HepG2 (cell line): ENCODE measurements around the gene MYH7. TPM values are rescaled to one million over a fixed set of nuclear protein-coding genes. Genes with fewer than 3 reads are reported as not detected.

ENCODE experiments used
- ATRX ChIP-seq: sonication (generic); formaldehyde crosslinking; IDR thresholded peaks from 2 replicates; pipeline ENCODE4 v1.4.0; 2020; ENCODE audit warnings: missing genetic modification reagents, borderline replicate concordance
- CBX1 ChIP-seq: IDR thresholded peaks from one replicate; pipeline ENCODE4 v1.6.1; 2016; ENCODE audit warnings: antibody characterized with exemption, low read depth
- IRX3 ChIP-seq: sonication (generic); formaldehyde crosslinking; IDR thresholded peaks from 2 replicates; pipeline ENCODE4 v1.8.1; 2023; ENCODE audit warnings: mild to moderate bottlenecking, low read depth, missing genetic modification reagents, borderline replicate concordance
- MAFF ChIP-seq: IDR thresholded peaks from 2 replicates; pipeline ENCODE4 v1.6.1; 2011; ENCODE audit warnings: low read depth, low read length, improper control_type of control experiment
- NCOA2 ChIP-seq: sonication (generic); formaldehyde crosslinking; IDR thresholded peaks from 2 replicates; pipeline ENCODE4 v1.8.0; 2022; ENCODE audit warnings: inconsistent platforms
- NPAS2 ChIP-seq: sonication (generic); formaldehyde crosslinking; IDR thresholded peaks from 2 replicates; pipeline ENCODE4 v1.8.0; 2022; ENCODE audit warnings: mild to moderate bottlenecking, missing genetic modification reagents, borderline replicate concordance
- NR2F2 ChIP-seq: IDR thresholded peaks from 2 replicates; pipeline ENCODE4 v1.6.1; 2012; ENCODE audit warnings: low read depth, inconsistent platforms, borderline replicate concordance
- SALL1 ChIP-seq: sonication (generic); formaldehyde crosslinking; IDR thresholded peaks from 2 replicates; pipeline ENCODE4 v1.8.0; 2022; ENCODE audit warnings: mild to moderate bottlenecking, missing genetic modification reagents
- ZNF234 ChIP-seq: sonication (generic); formaldehyde crosslinking; conservative IDR thresholded peaks from 2 replicates; pipeline ENCODE4 v1.5.1; 2020; ENCODE audit warnings: mild to moderate bottlenecking, missing genetic modification reagents
- ZNF451 ChIP-seq: sonication (generic); formaldehyde crosslinking; IDR thresholded peaks from 2 replicates; pipeline ENCODE4 v1.5.0; 2020; ENCODE audit warnings: mild to moderate bottlenecking, missing genetic modification reagents
- ZNF460 ChIP-seq: sonication (generic); formaldehyde crosslinking; IDR thresholded peaks from 2 replicates; pipeline ENCODE4 v1.5.1; 2020; ENCODE audit warnings: missing genetic modification reagents, mild to moderate bottlenecking, borderline replicate concordance
- ZNF788 ChIP-seq: sonication (generic); formaldehyde crosslinking; IDR thresholded peaks from 2 replicates; pipeline ENCODE4 v1.5.0; 2020; ENCODE audit warnings: mild to moderate bottlenecking, missing genetic modification reagents, borderline replicate concordance
- ZSCAN22 ChIP-seq: sonication (generic); formaldehyde crosslinking; IDR thresholded peaks from 2 replicates; pipeline ENCODE4 v1.4.0; 2020; ENCODE audit warnings: mild to moderate bottlenecking, missing genetic modification reagents
- ZSCAN30 ChIP-seq: sonication (generic); formaldehyde crosslinking; IDR thresholded peaks from 2 replicates; pipeline ENCODE4 v1.5.0; 2020; ENCODE audit warnings: mild to moderate bottlenecking, missing genetic modification reagents
- polyA plus RNA-seq, 8 experiments: library from polyadenylated mRNA; depleted of rRNA in 3 of 8; stranded (reverse) in 7 of 8; unstranded in 1 of 8; fragments of >200 nt; fragmentation: Illumina TruSeq in 4 of 8; extraction: Trizol in 4 of 8; gene quantifications; 2 replicates each; pipeline versions ENCODE4 v1.2.1 to v1.2.3, GENCODE V29; 2011 to 2016; ENCODE audit warnings: low read depth in 4 of 8, missing spikeins in 1 of 8, mixed read lengths in 1 of 8; ENCODE audit not compliant: insufficient read depth in 1 of 8
- total RNA-seq, 5 experiments: library from RNA; depleted of rRNA; stranded (reverse); fragments of >200 nt; fragmentation: Illumina TruSeq; extraction: Trizol; gene quantifications; 2 replicates each; pipeline ENCODE4 v1.2.3, GENCODE V29; 2016; ENCODE audit warnings: low read depth in 1 of 5
- TF ChIP-seq, protein P1 (sequence below): sonication (generic); formaldehyde crosslinking; IDR thresholded peaks from 2 replicates; pipeline ENCODE4 v1.4.0; 2020; ENCODE audit warnings: missing genetic modification reagents, mild to moderate bottlenecking, borderline replicate concordance
- TF ChIP-seq, protein P2 (sequence below): sonication (generic); formaldehyde crosslinking; IDR thresholded peaks from 2 replicates; pipeline ENCODE4 v1.8.1; 2023; ENCODE audit warnings: mild to moderate bottlenecking, missing genetic modification reagents, borderline replicate concordance
- TF ChIP-seq, protein P3 (sequence below): sonication (generic); formaldehyde crosslinking; conservative IDR thresholded peaks from 2 replicates; pipeline ENCODE4 v1.8.0; 2022; ENCODE audit warnings: low read depth, missing genetic modification reagents
- TF ChIP-seq, protein P4 (sequence below): sonication (generic); formaldehyde crosslinking; IDR thresholded peaks from 2 replicates; pipeline ENCODE4 v1.4.0; 2020; ENCODE audit warnings: missing genetic modification reagents
- TF ChIP-seq, protein P5 (sequence below): sonication (generic); formaldehyde crosslinking; IDR thresholded peaks from 2 replicates; pipeline ENCODE4 v1.5.0; 2020; ENCODE audit warnings: missing genetic modification reagents

MYH7 gene
- total and polyA plus RNA-seq, 2 of the 13 experiments (the other 11 are each of a cell fraction or from before 2014, with no cell fraction given) = 0.04 TPM; not detected in 1

DNA sequence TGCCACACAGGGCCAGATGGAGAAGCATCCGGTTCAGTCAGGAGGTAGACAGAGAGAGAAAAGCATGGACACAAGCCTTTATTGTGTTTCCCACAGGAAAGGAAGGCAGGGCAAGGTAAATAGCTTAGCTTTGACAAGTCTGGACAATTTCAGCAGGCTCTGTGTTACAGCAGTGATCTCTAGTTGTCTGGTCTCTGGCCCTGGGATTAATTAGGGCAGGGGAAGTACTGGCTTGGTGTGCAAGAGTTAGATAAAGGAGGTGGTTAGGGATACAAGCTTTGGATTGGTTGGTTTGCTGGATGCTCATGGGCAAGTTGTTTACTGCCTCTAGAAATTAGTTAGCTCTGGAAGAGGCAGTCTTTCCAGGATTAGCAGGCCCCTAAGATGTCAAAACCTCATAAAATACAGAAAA is 19.0 kb upstream of the MYH7 start (continued):
- TF ChIP-seq, protein P1, sequence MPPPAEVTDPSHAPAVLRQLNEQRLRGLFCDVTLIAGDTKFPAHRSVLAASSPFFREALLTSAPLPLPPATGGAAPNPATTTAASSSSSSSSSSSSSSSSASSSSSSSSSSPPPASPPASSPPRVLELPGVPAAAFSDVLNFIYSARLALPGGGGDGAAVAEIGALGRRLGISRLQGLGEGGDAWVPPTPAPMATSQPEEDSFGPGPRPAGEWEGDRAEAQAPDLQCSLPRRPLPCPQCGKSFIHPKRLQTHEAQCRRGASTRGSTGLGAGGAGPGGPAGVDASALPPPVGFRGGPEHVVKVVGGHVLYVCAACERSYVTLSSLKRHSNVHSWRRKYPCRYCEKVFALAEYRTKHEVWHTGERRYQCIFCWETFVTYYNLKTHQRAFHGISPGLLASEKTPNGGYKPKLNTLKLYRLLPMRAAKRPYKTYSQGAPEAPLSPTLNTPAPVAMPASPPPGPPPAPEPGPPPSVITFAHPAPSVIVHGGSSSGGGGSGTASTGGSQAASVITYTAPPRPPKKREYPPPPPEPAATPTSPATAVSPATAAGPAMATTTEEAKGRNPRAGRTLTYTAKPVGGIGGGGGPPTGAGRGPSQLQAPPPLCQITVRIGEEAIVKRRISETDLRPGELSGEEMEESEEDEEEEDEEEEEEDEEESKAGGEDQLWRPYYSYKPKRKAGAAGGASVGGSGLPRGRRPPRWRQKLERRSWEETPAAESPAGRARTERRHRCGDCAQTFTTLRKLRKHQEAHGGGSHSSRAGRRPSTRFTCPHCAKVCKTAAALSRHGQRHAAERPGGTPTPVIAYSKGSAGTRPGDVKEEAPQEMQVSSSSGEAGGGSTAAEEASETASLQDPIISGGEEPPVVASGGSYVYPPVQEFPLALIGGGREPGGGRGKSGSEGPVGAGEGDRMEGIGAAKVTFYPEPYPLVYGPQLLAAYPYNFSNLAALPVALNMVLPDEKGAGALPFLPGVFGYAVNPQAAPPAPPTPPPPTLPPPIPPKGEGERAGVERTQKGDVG (CRISPR knock-in tag) = no peak
- TF ChIP-seq ZNF460 (no peak), ZSCAN30 (CRISPR knock-in tag) (no peak), NR2F2 (no peak), IRX3 (CRISPR knock-in tag) (no peak), ZNF234 (CRISPR knock-in tag) (no peak), CBX1 (no peak), ZSCAN22 (CRISPR knock-in tag) (no peak), NPAS2 (CRISPR knock-in tag) (no peak), ZNF451 (CRISPR knock-in tag) (no peak), SALL1 (CRISPR knock-in tag) (peak; percentile 27; the same call in 1 of the 2 replicates), ZNF788 (peak; percentile 33; the same call in 1 of the 2 replicates), ATRX (no peak), NCOA2 (CRISPR knock-in tag) (no peak), MAFF (no peak)
- TF ChIP-seq, protein P2, sequence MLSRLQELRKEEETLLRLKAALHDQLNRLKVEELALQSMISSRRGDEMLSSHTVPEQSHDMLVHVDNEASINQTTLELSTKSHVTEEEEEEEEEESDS (CRISPR knock-in tag) = no peak
- TF ChIP-seq, protein P3, sequence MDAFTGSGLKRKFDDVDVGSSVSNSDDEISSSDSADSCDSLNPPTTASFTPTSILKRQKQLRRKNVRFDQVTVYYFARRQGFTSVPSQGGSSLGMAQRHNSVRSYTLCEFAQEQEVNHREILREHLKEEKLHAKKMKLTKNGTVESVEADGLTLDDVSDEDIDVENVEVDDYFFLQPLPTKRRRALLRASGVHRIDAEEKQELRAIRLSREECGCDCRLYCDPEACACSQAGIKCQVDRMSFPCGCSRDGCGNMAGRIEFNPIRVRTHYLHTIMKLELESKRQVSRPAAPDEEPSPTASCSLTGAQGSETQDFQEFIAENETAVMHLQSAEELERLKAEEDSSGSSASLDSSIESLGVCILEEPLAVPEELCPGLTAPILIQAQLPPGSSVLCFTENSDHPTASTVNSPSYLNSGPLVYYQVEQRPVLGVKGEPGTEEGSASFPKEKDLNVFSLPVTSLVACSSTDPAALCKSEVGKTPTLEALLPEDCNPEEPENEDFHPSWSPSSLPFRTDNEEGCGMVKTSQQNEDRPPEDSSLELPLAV (CRISPR knock-in tag) = no peak
- TF ChIP-seq, protein P4, sequence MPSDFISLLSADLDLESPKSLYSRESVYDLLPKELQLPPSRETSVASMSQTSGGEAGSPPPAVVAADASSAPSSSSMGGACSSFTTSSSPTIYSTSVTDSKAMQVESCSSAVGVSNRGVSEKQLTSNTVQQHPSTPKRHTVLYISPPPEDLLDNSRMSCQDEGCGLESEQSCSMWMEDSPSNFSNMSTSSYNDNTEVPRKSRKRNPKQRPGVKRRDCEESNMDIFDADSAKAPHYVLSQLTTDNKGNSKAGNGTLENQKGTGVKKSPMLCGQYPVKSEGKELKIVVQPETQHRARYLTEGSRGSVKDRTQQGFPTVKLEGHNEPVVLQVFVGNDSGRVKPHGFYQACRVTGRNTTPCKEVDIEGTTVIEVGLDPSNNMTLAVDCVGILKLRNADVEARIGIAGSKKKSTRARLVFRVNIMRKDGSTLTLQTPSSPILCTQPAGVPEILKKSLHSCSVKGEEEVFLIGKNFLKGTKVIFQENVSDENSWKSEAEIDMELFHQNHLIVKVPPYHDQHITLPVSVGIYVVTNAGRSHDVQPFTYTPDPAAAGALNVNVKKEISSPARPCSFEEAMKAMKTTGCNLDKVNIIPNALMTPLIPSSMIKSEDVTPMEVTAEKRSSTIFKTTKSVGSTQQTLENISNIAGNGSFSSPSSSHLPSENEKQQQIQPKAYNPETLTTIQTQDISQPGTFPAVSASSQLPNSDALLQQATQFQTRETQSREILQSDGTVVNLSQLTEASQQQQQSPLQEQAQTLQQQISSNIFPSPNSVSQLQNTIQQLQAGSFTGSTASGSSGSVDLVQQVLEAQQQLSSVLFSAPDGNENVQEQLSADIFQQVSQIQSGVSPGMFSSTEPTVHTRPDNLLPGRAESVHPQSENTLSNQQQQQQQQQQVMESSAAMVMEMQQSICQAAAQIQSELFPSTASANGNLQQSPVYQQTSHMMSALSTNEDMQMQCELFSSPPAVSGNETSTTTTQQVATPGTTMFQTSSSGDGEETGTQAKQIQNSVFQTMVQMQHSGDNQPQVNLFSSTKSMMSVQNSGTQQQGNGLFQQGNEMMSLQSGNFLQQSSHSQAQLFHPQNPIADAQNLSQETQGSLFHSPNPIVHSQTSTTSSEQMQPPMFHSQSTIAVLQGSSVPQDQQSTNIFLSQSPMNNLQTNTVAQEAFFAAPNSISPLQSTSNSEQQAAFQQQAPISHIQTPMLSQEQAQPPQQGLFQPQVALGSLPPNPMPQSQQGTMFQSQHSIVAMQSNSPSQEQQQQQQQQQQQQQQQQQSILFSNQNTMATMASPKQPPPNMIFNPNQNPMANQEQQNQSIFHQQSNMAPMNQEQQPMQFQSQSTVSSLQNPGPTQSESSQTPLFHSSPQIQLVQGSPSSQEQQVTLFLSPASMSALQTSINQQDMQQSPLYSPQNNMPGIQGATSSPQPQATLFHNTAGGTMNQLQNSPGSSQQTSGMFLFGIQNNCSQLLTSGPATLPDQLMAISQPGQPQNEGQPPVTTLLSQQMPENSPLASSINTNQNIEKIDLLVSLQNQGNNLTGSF (CRISPR knock-in tag) = no peak
- TF ChIP-seq, protein P5, sequence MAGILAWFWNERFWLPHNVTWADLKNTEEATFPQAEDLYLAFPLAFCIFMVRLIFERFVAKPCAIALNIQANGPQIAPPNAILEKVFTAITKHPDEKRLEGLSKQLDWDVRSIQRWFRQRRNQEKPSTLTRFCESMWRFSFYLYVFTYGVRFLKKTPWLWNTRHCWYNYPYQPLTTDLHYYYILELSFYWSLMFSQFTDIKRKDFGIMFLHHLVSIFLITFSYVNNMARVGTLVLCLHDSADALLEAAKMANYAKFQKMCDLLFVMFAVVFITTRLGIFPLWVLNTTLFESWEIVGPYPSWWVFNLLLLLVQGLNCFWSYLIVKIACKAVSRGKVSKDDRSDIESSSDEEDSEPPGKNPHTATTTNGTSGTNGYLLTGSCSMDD = no peak
